Fibroblast of lung (primary cell): ENCODE results near the gene TARS2. TPM values are rescaled to one million over a fixed set of nuclear protein-coding genes. Genes with fewer than 3 reads are reported as not detected.

ENCODE experiments used
- DNase-seq, 2 donors: peaks; one replicate each; pipeline versions ENCODE4 v3.0.0 to v3.0.0-alpha.2; 2010; ENCODE audit warnings: low read depth in 2 of 2
- H2AFZ ChIP-seq: 2 replicates; pipeline ENCODE4 v1.5.1; 2012; ENCODE audit warnings: low read length, control low read depth, inconsistent platforms
- H3K27ac ChIP-seq: 2 replicates; pipeline ENCODE4 v1.5.1; 2011; ENCODE audit warnings: low read length, control low read depth; ENCODE audit not compliant: insufficient read depth
- H3K27me3 ChIP-seq: 2 replicates; pipeline ENCODE4 v1.5.1; 2011; ENCODE audit warnings: mild to moderate bottlenecking, low read length; ENCODE audit not compliant: control insufficient read depth, insufficient read depth
- H3K36me3 ChIP-seq: 2 replicates; pipeline ENCODE4 v1.5.1; 2011; ENCODE audit warnings: low read length; ENCODE audit not compliant: control insufficient read depth, insufficient read depth
- H3K4me1 ChIP-seq: 2 replicates; pipeline ENCODE4 v1.5.1; 2011; ENCODE audit warnings: low read length; ENCODE audit not compliant: control insufficient read depth, insufficient read depth; ENCODE audit errors: extremely low read depth
- H3K4me2 ChIP-seq: 2 replicates; pipeline ENCODE4 v1.5.1; 2011; ENCODE audit warnings: low read length, control low read depth; ENCODE audit not compliant: insufficient read depth; ENCODE audit errors: extremely low read depth
- H3K4me3 ChIP-seq, 4 experiments: fragments of 200-600 bp in 1 of 4; sonication (generic) in 1 of 4; replicated peaks in 1 of 4; 2 replicates each; pipeline ENCODE4 v1.5.1; 2011 to 2016; ENCODE audit warnings: low read length in 4 of 4, low read depth in 3 of 4, mild to moderate bottlenecking in 3 of 4, control low read depth in 2 of 4, inconsistent platforms in 1 of 4, mixed read lengths in 1 of 4; ENCODE audit not compliant: insufficient read depth in 1 of 4; ENCODE audit errors: control extremely low read depth in 1 of 4
- H3K79me2 ChIP-seq: 2 replicates; pipeline ENCODE4 v1.5.1; 2012; ENCODE audit warnings: mild to moderate bottlenecking, low read length, inconsistent platforms; ENCODE audit not compliant: control insufficient read depth, insufficient read depth
- H3K9ac ChIP-seq: 2 replicates; pipeline ENCODE4 v1.5.1; 2011; ENCODE audit warnings: mild to moderate bottlenecking, low read length, control low read depth; ENCODE audit not compliant: insufficient read depth
- H3K9me3 ChIP-seq: 2 replicates; pipeline ENCODE4 v1.5.1; 2012; ENCODE audit warnings: low read depth, low read length; ENCODE audit not compliant: control insufficient read depth, insufficient read depth
- H4K20me1 ChIP-seq: 2 replicates; pipeline ENCODE4 v1.5.1; 2011; ENCODE audit warnings: low read length; ENCODE audit not compliant: control insufficient read depth, insufficient read depth; ENCODE audit errors: extremely low read depth
- EZH2 ChIP-seq: IDR thresholded peaks from 2 replicates; pipeline ENCODE4 v1.5.1; 2012; ENCODE audit warnings: low read length, control low read depth, mild to moderate bottlenecking; ENCODE audit errors: missing control alignments
- polyA plus RNA-seq, 2 donors: library from polyadenylated mRNA; depleted of rRNA in 1 of 2; stranded (reverse) in 1 of 2; unstranded in 1 of 2; fragments of >200 nt; gene quantifications; 2 replicates each; pipeline ENCODE4 v1.2.1, GENCODE V29; 2011 to 2012; ENCODE audit warnings: missing spikeins in 1 of 2
- total RNA-seq: library from RNA; depleted of rRNA; stranded (reverse); fragments of >200 nt; gene quantifications from 2 replicates; pipeline ENCODE4 v1.2.1, GENCODE V29; 2014
- TF ChIP-seq, protein P1 (sequence below), 2 donors: IDR thresholded peaks in 1 of 2; conservative IDR thresholded peaks in 1 of 2; 1 replicate in 1 of 2; 2 replicates in 1 of 2; pipeline ENCODE4 v1.5.1; 2011 to 2012; ENCODE audit warnings: low read length in 2 of 2, control low read depth in 1 of 2, inconsistent platforms in 1 of 2, low read depth in 1 of 2, mild to moderate bottlenecking in 1 of 2

The TARS2 gene
- total and polyA plus RNA-seq, 2 donors (not counting 1 experiment from before 2014, with no cell fraction given): 7.4 to 17.3 TPM

GRCh38 chr1:150469291-150469690 lies 17.9 kb upstream of the TARS2 start:
- Histone ChIP-seq H3K4me2 (no peak overlapping the region), H3K36me3 (peaks cover 15% of the 10 kb centered on the region), H3K4me3 (no peak overlapping the region), H4K20me1 (no peaks in the 10 kb centered on the region), H3K9ac (no peak overlapping the region), H2AFZ (no peak overlapping the region), H3K27me3 (no peaks in the 10 kb centered on the region), H3K27ac (no peak overlapping the region), H3K9me3 (no peaks in the 10 kb centered on the region), H3K79me2 (no peaks in the 10 kb centered on the region), H3K4me1 (no peaks in the 10 kb centered on the region)
- no peak for DNase-seq
- TF ChIP-seq, protein P1, sequence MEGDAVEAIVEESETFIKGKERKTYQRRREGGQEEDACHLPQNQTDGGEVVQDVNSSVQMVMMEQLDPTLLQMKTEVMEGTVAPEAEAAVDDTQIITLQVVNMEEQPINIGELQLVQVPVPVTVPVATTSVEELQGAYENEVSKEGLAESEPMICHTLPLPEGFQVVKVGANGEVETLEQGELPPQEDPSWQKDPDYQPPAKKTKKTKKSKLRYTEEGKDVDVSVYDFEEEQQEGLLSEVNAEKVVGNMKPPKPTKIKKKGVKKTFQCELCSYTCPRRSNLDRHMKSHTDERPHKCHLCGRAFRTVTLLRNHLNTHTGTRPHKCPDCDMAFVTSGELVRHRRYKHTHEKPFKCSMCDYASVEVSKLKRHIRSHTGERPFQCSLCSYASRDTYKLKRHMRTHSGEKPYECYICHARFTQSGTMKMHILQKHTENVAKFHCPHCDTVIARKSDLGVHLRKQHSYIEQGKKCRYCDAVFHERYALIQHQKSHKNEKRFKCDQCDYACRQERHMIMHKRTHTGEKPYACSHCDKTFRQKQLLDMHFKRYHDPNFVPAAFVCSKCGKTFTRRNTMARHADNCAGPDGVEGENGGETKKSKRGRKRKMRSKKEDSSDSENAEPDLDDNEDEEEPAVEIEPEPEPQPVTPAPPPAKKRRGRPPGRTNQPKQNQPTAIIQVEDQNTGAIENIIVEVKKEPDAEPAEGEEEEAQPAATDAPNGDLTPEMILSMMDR (conservative IDR thresholded peaks at IDR 0.05 in 1 of 2, IDR thresholded peaks at IDR 0.05 in 1 of 2; ENCODE audit: low read depth in 1 of 2, low read length in 2 of 2): no peak
- no peak for TF ChIP-seq EZH2

- TF ChIP-seq, protein P1 (conservative IDR thresholded peaks at IDR 0.05 in 1 of 2, IDR thresholded peaks at IDR 0.05 in 1 of 2; ENCODE audit: low read depth in 1 of 2, low read length in 2 of 2): no peak
- TF ChIP-seq EZH2: no peak
- DNase-seq: no peak
- Histone ChIP-seq H3K27me3 (no peaks in the 10 kb centered on the region), H3K4me1 (peaks cover 4% of the 10 kb centered on the region), H3K27ac (no peak overlapping the region), H4K20me1 (no peaks in the 10 kb centered on the region), H3K9ac (no peak overlapping the region), H3K4me3 (no peak overlapping the region), H2AFZ (no peak overlapping the region), H3K79me2 (no peaks in the 10 kb centered on the region), H3K9me3 (no peaks in the 10 kb centered on the region), H3K36me3 (peaks cover 15% of the 10 kb centered on the region), H3K4me2 (no peak overlapping the region)
Observed at GRCh38 chr1:150472601-150473200, 14.5 kb upstream of the TARS2 start.

- H3K36me3 ChIP-seq: peaks cover 15% of the 10 kb centered on the region
- no peaks in the 10 kb centered on the region for H3K27me3 ChIP-seq
- H3K9ac ChIP-seq: no peak overlapping the region
- no peak overlapping the region for H2AFZ ChIP-seq
- TF ChIP-seq EZH2: no peak
- no peak for DNase-seq
- no peaks in the 10 kb centered on the region for H3K79me2 ChIP-seq
- peaks cover 4% of the 10 kb centered on the region for H3K4me1 ChIP-seq
- H4K20me1 ChIP-seq: no peaks in the 10 kb centered on the region
- H3K9me3 ChIP-seq: no peaks in the 10 kb centered on the region
- H3K27ac ChIP-seq: no peak overlapping the region
- no peak overlapping the region for H3K4me2 ChIP-seq
- no peak overlapping the region for H3K4me3 ChIP-seq
Observed at GRCh38 chr1:150473659-150474058, 13.6 kb upstream of the TARS2 start.
